Brain pericyte (primary cell): ENCODE measurements around the gene SUPT16H.

Experiments
- DNase-seq: peaks from one replicate; pipeline ENCODE4 v3.0.0-alpha.2; 2012; ENCODE audit warnings: low read depth, low spot score

SUPT16H gene

GRCh38 chr14:21302013-21302835, 81.6 kb downstream of the SUPT16H start:
- DNase-seq: no peak
